Measurements from ENCODE around the gene C1orf185. TPM values are rescaled to one million over a fixed set of nuclear protein-coding genes. Genes with fewer than 3 reads are reported as not detected.

Gene C1orf185
- total and polyA plus RNA-seq, 11 donors = not detected

GRCh38 chr1:51070011-51070410, 32.0 kb upstream of the C1orf185 start:
- H3K36me3 ChIP-seq = no peaks in the 10 kb centered on the region
- no peak overlapping the region for H3K4me3 ChIP-seq
- H3K27ac ChIP-seq = no peak overlapping the region
- ATAC-seq (no peak), DNase-seq (no peak)
- no peaks in the 10 kb centered on the region for H3K4me1 ChIP-seq
- H3K27me3 ChIP-seq = no peaks in the 10 kb centered on the region
- intact Hi-C loops (cut with DNase I) = no loop called here
- no peaks in the 10 kb centered on the region for H3K9me3 ChIP-seq
- no peak for TF ChIP-seq CTCF (IDR thresholded peaks at IDR 0.05)
- TF ChIP-seq POLR2A (IDR thresholded peaks at IDR 0.05) = no peak

DNA sequence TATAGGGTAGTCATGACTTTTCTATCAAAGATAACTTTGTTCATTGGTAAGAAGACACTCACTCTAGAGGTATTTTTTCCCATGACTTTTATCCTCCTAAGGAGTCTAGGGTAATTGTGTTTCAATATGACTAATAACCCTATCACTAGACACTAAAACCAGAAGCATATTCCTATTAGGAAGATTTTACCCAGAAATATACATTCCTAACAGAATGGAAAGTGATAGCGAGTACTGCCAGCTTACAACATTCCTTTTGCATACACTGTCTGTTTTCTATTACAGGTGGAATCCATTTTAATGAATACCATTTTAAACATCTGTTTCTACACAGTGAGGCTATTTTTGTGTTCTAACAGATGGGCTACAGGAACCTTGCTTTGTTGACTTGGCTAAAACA, 31.4 kb upstream of the C1orf185 start:
- Histone ChIP-seq H3K27me3 (no peaks in the 10 kb centered on the region), H3K27ac (no peak overlapping the region), H3K36me3 (no peaks in the 10 kb centered on the region), H3K9me3 (no peaks in the 10 kb centered on the region), H3K4me1 (no peaks in the 10 kb centered on the region), H3K4me3 (no peak overlapping the region)
- WGBS, 4 donors = 87 to 94% (median 90%) methylated on average over 1 of the region's 1 CpG
- no peak for TF ChIP-seq POLR2A (IDR thresholded peaks at IDR 0.05)
- no peak for TF ChIP-seq CTCF (IDR thresholded peaks at IDR 0.05)
- intact Hi-C loops (cut with DNase I) = no loop called here
- DNase-seq = no peak
- no peak for ATAC-seq

- Histone ChIP-seq H3K4me3 (no peak overlapping the region), H3K9me3 (no peaks in the 10 kb centered on the region), H3K36me3 (no peaks in the 10 kb centered on the region), H3K27ac (no peak overlapping the region), H3K4me1 (no peaks in the 10 kb centered on the region), H3K27me3 (no peaks in the 10 kb centered on the region)
- no peak for DNase-seq
- no peak for ATAC-seq
- no peak for TF ChIP-seq CTCF (IDR thresholded peaks at IDR 0.05)
- TF ChIP-seq POLR2A (IDR thresholded peaks at IDR 0.05) = no peak
- intact Hi-C loops (cut with DNase I) = no loop called here
- 81 to 86% (median 84%) methylated on average over 10 to 11 of the region's 11 CpGs for WGBS, 4 donors
These were observed 30.6 kb upstream of the C1orf185 start for GRCh38 chr1:51071291-51072042.

DNA sequence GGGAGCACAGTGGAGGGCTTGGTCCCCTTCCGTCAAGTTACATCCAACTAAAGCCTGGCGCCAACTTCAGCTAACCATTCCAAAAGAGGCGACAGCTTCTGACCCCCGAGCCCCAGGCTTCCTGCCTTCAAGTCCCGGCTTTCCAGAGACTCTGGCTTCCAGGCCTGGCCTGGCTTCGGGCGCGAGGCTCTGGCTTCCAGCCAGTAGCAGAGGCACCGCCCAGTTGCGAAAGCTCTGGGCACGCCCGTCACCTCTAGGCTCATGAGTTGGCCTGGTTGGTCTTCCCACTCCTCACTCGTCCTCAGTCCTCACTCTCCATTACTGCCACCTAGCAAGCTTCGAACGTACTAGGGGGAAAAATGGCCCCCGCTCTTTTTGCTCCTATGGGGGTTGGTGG, 30.0 kb upstream of the C1orf185 start:
- TF ChIP-seq CTCF (IDR thresholded peaks at IDR 0.05) (no peak), POLR2A (IDR thresholded peaks at IDR 0.05) (no peak)
- ATAC-seq = no peak
- DNase-seq = no peak
- Histone ChIP-seq H3K4me3 (no peak overlapping the region), H3K36me3 (no peaks in the 10 kb centered on the region), H3K9me3 (no peaks in the 10 kb centered on the region), H3K4me1 (no peaks in the 10 kb centered on the region), H3K27me3 (no peaks in the 10 kb centered on the region), H3K27ac (no peak overlapping the region)
- WGBS, 4 donors = 76 to 86% (median 83%) methylated on average over 16 of the region's 16 CpGs
- intact Hi-C loops (cut with DNase I) = no loop called here

Data from heart left ventricle (tissue), 16 donors.